ENCODE measurements around the gene LIN54. TPM values are rescaled to one million over a fixed set of nuclear protein-coding genes. Genes with fewer than 3 reads are reported as not detected.

The LIN54 gene
- total and polyA plus RNA-seq, 9 of the 15 experiments (the other 6 are each of a cell fraction or from before 2014, with no cell fraction given), result 2.2 to 22.5 (median 15.8) TPM

DNA sequence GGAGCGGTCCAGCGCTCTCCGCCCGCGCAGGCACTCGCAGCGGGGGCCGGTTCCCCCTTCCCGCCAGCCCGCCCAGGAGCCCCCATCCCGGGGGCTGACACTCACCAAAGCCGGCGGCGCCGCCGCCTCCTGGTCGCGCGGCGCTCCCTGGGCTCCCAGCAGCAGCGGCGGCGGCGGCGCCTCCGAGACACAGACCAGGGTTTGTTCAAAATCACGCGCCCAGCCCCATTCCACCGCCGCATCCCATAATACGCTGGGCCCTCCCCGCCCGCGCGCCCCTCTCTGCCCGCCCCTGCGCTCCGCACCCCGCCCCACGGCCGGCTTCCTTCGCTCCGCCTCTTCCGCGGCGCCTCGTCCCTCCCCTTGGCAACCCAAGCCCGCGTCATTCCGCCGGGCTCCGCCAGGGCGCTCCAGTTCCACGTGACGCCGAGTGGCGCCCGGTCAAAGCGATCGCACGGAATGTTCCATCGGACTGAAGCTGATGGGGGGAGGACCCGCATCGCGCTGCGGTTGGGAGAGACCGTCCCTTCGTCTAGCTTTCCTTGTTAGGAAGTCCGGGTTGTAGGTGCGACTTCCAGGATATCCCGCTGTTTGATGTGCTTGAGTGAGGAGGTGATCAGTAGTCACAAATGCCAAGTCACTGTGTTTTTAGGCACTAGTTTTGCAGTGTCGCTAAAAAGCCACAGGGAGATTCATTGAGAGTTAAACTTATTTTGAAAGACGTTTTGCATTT, 2.2 kb upstream of the LIN54 start (continued):
- no peak for TF ChIP-seq CREB5 (CRISPR knock-in tag; IDR thresholded peaks at IDR 0.05)
- no peak for TF ChIP-seq ZNF174 (CRISPR knock-in tag; IDR thresholded peaks at IDR 0.05)
- TF ChIP-seq MYNN (IDR thresholded peaks at IDR 0.05), result peak; percentile 53; the same call in 1 of the 2 replicates
- TF ChIP-seq MYNN (CRISPR knock-in tag; IDR thresholded peaks at IDR 0.05), result no peak
- 0 out of 2 replicates have a peak, but pooled peaks have one; percentile 53 for TF ChIP-seq HMGXB4 (CRISPR knock-in tag; IDR thresholded peaks at IDR 0.05)
- no peak for TF ChIP-seq TAF15 (IDR thresholded peaks at IDR 0.05; ENCODE audit: low read depth, low read length)
- TF ChIP-seq COPS2 (conservative IDR thresholded peaks at IDR 0.05), result no peak
- no peak for TF ChIP-seq U2AF1 (optimal IDR thresholded peaks at IDR 0.05; ENCODE audit: low read depth, low read length)
- TF ChIP-seq TSHZ1 (CRISPR knock-in tag; IDR thresholded peaks at IDR 0.05), result no peak
- TF ChIP-seq U2AF2 (optimal IDR thresholded peaks at IDR 0.05; ENCODE audit: low read depth, low read length), result no peak
- 0 out of 2 replicates have a peak, but pooled peaks have one; percentile 62 for TF ChIP-seq TGIF2 (CRISPR knock-in tag; IDR thresholded peaks at IDR 0.05)
- TF ChIP-seq MBD1 (CRISPR knock-in tag; IDR thresholded peaks at IDR 0.05), result no peak
- peak; percentile 53 to 64; a peak in 2 of 4 replicates for TF ChIP-seq TRIM24 (IDR thresholded peaks at IDR 0.05)
- no peak for TF ChIP-seq RBM34 (IDR thresholded peaks at IDR 0.05; ENCODE audit: borderline replicate concordance, insufficient read depth, low read length)
- TF ChIP-seq, protein P1, sequence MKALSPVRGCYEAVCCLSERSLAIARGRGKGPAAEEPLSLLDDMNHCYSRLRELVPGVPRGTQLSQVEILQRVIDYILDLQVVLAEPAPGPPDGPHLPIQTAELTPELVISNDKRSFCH (CRISPR knock-in tag; IDR thresholded peaks at IDR 0.05), result no peak
- TF ChIP-seq, protein P1 (tag; IDR thresholded peaks at IDR 0.05), result no peak
- TF ChIP-seq SPI1 (IDR thresholded peaks at IDR 0.05; ENCODE audit: borderline replicate concordance, low read depth, low read length), result no peak
